Activated CD8-positive, alpha-beta T cell treated with anti-CD3 and anti-CD28 coated beads for 36 hours (primary cell): ENCODE measurements around the gene PET117. TPM values are rescaled to one million over a fixed set of nuclear protein-coding genes. Genes with fewer than 3 reads are reported as not detected.
"Not testable (repeated sequence)": the region's sequence is repeated elsewhere in the genome, so short reads cannot be mapped to it uniquely, and the experiment has no call there.

Source experiments
- ATAC-seq: fragments of 200-7000 bp; cut with Tn5 transposase; one replicate; pipeline ENCODE4 v1.10.0; 2021; ENCODE audit warnings: mild to moderate bottlenecking, moderate library complexity
- CTCF ChIA-PET: fragments of 350-600 bp; sonication (Branson Sonifier 250); formaldehyde crosslinking; loops from one replicate; lab custom pipeline; 2021; ENCODE audit warnings: antibody characterized with exemption; lab: Charles Lee
- POLR2A ChIA-PET: fragments of 350-600 bp; sonication (Branson Sonifier 250); formaldehyde crosslinking; loops from one replicate; lab custom pipeline; 2021; ENCODE audit warnings: antibody characterized with exemption; lab: Charles Lee
- DNase-seq: peaks from one replicate; pipeline ENCODE4 v3.0.0-alpha.2; 2020
- H3K27ac Mint-ChIP-seq: one replicate; pipeline ENCODE4 v1.8.0; 2021; ENCODE audit warnings: mild to moderate bottlenecking, mixed read lengths
- H3K27me3 Mint-ChIP-seq: one replicate; pipeline ENCODE4 v1.8.0; 2021; ENCODE audit warnings: mixed read lengths
- H3K36me3 Mint-ChIP-seq: one replicate; pipeline ENCODE4 v1.8.0; 2021; ENCODE audit warnings: low read depth, mixed read lengths
- H3K4me1 Mint-ChIP-seq: one replicate; pipeline ENCODE4 v1.8.0; 2021; ENCODE audit warnings: low read depth, mixed read lengths
- H3K4me3 Mint-ChIP-seq: one replicate; pipeline ENCODE4 v1.8.0; 2021; ENCODE audit warnings: mild to moderate bottlenecking, moderate library complexity, mixed read lengths
- H3K9me3 Mint-ChIP-seq: one replicate; pipeline ENCODE4 v1.8.0; 2021; ENCODE audit warnings: mixed read lengths
- intact Hi-C: fragments of 100-400 bp; cut with micrococcal nuclease; formaldehyde crosslinking; loops from one replicate; pipeline ENCODE4 v1.10.0; 2022
- total RNA-seq, 2 experiments: library from RNA; stranded (reverse); gene quantifications; one replicate each; pipeline ENCODE4 v1.2.3, GENCODE V29; 2021
- TF ChIP-seq, protein P1 (sequence below): fragments of 200-600 bp; IDR thresholded peaks from one replicate; pipeline ENCODE4 v1.8.0; 2022; ENCODE audit warnings: antibody characterized with exemption, mild to moderate bottlenecking

PET117 gene
- total RNA-seq, 2 experiments from 2014 or later = 17.2 to 19.4 TPM

GRCh38 chr20:18091623-18092022, 46.0 kb upstream of the PET117 start:
- ChIA-PET POLR2A (no interaction called here), CTCF (no interaction called here)
- no peak overlapping the region for H3K27ac Mint-ChIP-seq
- ATAC-seq (no peak), DNase-seq (no peak)
- H3K4me3 Mint-ChIP-seq = no peak overlapping the region
- TF ChIP-seq, protein P1, sequence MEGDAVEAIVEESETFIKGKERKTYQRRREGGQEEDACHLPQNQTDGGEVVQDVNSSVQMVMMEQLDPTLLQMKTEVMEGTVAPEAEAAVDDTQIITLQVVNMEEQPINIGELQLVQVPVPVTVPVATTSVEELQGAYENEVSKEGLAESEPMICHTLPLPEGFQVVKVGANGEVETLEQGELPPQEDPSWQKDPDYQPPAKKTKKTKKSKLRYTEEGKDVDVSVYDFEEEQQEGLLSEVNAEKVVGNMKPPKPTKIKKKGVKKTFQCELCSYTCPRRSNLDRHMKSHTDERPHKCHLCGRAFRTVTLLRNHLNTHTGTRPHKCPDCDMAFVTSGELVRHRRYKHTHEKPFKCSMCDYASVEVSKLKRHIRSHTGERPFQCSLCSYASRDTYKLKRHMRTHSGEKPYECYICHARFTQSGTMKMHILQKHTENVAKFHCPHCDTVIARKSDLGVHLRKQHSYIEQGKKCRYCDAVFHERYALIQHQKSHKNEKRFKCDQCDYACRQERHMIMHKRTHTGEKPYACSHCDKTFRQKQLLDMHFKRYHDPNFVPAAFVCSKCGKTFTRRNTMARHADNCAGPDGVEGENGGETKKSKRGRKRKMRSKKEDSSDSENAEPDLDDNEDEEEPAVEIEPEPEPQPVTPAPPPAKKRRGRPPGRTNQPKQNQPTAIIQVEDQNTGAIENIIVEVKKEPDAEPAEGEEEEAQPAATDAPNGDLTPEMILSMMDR = no peak
- no peaks in the 10 kb centered on the region for H3K36me3 Mint-ChIP-seq
- intact Hi-C loops = no loop called here
- no peaks in the 10 kb centered on the region for H3K9me3 Mint-ChIP-seq
- H3K27me3 Mint-ChIP-seq = peaks cover 2% of the 10 kb centered on the region
- H3K4me1 Mint-ChIP-seq = no peaks in the 10 kb centered on the region

DNA sequence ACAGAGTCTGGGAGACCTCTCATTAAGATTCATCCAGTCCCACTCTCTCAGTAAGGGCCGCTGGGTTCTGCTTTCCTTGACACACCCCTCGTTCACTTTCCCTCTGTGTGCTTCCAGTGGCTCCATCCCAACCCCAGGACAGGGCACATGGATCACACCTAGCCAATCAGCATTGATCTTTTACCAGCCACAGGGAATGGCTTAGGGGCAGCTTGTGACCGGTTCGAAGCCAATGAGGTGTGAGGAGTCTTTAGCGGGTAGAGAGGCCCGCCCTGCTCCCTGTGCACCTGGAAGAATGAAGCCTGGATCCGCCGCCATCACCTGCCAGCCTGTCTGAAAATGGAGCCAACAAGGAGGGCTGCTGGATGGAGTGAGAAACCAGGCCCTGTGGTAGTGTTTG, 44.8 kb upstream of the PET117 start:
- H3K4me1 Mint-ChIP-seq = no peaks in the 10 kb centered on the region
- ChIA-PET CTCF (no interaction called here), POLR2A (interaction anchor here (0.5 kb wide), 1 partner anchor 72 kb away, joined by 3 read pairs; no protein-coding TSS in a partner anchor)
- H3K27ac Mint-ChIP-seq = no peak overlapping the region
- DNase-seq (no peak), ATAC-seq (no peak)
- H3K9me3 Mint-ChIP-seq = no peaks in the 10 kb centered on the region
- intact Hi-C loops = no loop called here
- TF ChIP-seq, protein P1 = no peak
- no peaks in the 10 kb centered on the region for H3K36me3 Mint-ChIP-seq
- no peak overlapping the region for H3K4me3 Mint-ChIP-seq
- H3K27me3 Mint-ChIP-seq = peaks cover 4% of the 10 kb centered on the region

DNA sequence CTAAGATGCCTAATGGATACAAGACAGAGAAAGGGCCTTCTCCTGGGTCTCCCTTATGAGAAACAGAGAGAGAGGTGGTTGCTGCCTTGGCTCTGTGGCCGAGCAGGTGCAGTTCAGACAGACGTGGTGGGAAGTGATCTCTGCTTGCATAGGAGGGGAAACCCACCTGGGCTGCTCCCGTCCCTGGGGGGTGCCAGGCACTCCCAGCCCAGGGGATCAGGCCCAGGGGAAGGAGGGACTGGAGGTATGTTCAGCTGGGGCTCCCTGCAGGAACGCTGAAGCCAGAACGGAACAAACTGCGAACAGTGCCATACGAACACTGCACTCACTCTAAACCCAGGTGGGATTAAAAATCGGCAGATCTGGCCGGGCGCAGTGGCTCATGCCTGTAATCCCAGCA, 44.3 kb upstream of the PET117 start:
- ATAC-seq = no peak
- Mint-ChIP-seq H3K36me3 (no peaks in the 10 kb centered on the region), H3K27ac (no peak overlapping the region), H3K9me3 (no peaks in the 10 kb centered on the region), H3K4me3 (no peak overlapping the region), H3K27me3 (peaks cover 4% of the 10 kb centered on the region), H3K4me1 (no peaks in the 10 kb centered on the region)
- intact Hi-C loops = no loop called here
- CTCF ChIA-PET = no interaction called here
- DNase-seq = no peak
- TF ChIP-seq, protein P1 = no peak
- POLR2A ChIA-PET = no interaction called here

GRCh38 chr20:18094191-18094590, 43.5 kb upstream of the PET117 start:
- Mint-ChIP-seq H3K4me1 (no peaks in the 10 kb centered on the region), H3K36me3 (no peaks in the 10 kb centered on the region), H3K4me3 (no peak overlapping the region), H3K27ac (no peak overlapping the region), H3K9me3 (no peaks in the 10 kb centered on the region), H3K27me3 (peaks cover 4% of the 10 kb centered on the region)
- DNase-seq = no peak
- TF ChIP-seq, protein P1 = no peak
- ATAC-seq = no peak
- intact Hi-C loops = no loop called here
- CTCF ChIA-PET = no interaction called here
- POLR2A ChIA-PET = no interaction called here

DNA sequence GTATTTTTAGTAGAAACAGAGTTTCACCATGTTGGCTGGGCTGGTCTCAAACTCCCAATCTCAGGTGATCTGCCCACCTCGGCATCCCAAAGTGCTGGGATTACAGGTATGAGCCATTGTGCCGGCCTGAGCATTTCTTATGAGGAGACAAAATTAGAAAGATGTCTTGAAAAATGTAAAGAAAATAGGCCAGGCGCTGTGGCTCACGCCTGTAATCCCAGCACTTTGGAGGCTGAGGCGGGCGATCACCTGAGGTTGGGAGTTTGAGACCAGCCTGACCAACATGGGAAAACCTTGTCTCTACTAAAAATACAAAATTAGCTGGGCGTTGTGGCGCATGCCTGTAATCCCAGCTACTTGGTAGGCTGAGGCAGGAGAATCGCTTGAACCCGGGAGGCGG, 37.1 kb upstream of the PET117 start:
- H3K27me3 Mint-ChIP-seq = peaks cover 14% of the 10 kb centered on the region
- H3K36me3 Mint-ChIP-seq, H3K4me1 Mint-ChIP-seq, H3K9me3 Mint-ChIP-seq, ATAC-seq, DNase-seq, H3K27ac Mint-ChIP-seq, POLR2A ChIA-PET, CTCF ChIA-PET, H3K4me3 Mint-ChIP-seq, intact Hi-C loops: not testable (repeated sequence)
